Measurements from ENCODE around the gene NFATC2.
"Not testable (repeated sequence)": the region's sequence is repeated elsewhere in the genome, so short reads cannot be mapped to it uniquely, and the experiment has no call there.

The NFATC2 gene

DNA sequence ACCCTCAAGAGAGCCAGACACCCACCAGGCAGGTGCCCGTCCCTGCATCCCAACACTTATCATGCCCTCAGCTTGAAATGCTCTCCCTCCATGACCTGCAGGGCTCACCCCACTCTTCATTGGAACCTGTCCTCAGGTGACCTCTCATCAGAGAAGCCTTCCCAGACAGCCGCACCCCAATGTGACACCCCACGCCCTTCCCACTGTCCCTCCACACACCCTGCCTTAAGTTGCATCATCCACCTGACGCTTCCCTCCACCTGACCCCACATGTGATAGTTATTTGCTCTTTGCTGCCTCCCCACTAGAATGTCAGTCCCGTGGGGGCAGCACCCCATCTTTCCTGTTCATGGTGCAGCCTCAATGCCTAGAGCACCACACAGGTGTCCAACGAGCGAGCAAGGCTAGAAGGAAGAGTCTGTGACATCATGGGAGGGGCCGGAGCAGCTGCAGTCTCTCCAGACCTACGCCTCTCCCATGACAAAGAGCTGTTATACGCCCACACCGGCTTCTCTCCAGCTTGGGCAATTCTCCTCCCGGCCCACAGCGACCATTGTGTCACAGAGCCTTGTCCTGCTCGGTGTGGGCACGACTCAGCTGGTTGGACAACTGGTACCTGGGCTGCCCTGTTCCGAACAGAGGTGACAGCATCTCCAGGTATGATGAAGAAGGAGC, 58.2 kb downstream of the NFATC2 start:
- H3K27ac ChIP-seq = no peak overlapping the region
- TF ChIP-seq, protein P1, sequence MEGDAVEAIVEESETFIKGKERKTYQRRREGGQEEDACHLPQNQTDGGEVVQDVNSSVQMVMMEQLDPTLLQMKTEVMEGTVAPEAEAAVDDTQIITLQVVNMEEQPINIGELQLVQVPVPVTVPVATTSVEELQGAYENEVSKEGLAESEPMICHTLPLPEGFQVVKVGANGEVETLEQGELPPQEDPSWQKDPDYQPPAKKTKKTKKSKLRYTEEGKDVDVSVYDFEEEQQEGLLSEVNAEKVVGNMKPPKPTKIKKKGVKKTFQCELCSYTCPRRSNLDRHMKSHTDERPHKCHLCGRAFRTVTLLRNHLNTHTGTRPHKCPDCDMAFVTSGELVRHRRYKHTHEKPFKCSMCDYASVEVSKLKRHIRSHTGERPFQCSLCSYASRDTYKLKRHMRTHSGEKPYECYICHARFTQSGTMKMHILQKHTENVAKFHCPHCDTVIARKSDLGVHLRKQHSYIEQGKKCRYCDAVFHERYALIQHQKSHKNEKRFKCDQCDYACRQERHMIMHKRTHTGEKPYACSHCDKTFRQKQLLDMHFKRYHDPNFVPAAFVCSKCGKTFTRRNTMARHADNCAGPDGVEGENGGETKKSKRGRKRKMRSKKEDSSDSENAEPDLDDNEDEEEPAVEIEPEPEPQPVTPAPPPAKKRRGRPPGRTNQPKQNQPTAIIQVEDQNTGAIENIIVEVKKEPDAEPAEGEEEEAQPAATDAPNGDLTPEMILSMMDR (conservative IDR thresholded peaks at IDR 0.05) = no peak

DNA sequence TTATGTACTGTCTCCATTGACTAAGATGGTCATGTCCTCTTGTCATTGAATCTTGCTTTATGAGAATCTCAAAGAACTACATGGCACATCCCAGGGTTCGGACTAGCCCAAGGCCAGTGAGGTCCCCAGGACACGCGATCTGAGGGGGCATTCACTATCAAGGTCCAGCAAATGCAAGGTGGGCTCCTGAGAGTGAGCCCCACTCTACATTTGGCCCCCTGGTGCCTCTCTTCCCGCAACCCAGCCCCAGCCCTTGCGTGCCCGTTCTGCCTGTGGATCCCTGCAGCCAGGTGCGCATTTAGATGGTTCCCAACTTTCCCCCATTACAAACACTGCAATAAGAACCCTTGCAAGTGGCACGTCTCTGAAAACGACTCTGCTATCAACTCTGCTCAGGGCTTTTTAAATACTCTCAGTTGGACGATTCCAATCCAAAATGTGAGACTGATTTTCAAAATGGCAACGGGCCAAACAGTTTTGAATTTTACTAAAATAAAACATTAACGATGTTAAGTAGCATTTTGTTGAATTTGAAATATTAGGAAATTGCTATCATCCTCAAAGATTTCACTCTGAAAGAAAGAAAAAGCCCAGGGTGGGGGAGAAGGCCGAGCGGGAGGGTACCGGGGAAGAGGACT, 59.6 kb downstream of the NFATC2 start:
- H3K27ac ChIP-seq = no peak overlapping the region
- TF ChIP-seq, protein P1 (conservative IDR thresholded peaks at IDR 0.05) = no peak

DNA sequence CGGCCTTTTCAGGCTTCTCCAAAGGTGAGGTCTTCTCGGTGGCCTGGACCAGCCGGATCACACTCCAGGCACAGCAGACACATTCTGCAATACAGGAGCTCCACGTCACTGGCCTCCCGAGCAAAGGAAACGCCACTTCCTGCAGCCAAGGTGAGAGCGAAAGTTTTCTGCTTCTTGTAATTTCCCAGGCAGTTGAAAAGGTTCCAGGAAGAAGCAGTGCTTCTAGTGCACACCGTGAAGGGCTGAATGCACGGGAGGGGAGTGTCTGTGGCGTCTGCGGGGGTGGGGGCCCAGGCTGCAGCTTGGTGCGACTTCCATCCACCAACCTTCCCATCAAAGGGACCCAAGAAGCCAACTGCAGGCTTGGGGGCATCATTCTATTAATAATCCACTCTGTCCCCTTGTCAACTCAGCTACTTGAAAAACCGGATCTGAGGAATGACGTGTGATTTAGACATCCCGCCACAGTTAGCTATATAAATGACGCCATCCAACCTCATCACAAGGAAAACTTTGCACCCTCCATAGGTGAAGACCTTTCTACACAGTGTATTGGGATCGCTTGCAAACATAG, 61.1 kb downstream of the NFATC2 start:
- TF ChIP-seq, protein P1 (conservative IDR thresholded peaks at IDR 0.05) = no peak
- no peak overlapping the region for H3K27ac ChIP-seq

DNA sequence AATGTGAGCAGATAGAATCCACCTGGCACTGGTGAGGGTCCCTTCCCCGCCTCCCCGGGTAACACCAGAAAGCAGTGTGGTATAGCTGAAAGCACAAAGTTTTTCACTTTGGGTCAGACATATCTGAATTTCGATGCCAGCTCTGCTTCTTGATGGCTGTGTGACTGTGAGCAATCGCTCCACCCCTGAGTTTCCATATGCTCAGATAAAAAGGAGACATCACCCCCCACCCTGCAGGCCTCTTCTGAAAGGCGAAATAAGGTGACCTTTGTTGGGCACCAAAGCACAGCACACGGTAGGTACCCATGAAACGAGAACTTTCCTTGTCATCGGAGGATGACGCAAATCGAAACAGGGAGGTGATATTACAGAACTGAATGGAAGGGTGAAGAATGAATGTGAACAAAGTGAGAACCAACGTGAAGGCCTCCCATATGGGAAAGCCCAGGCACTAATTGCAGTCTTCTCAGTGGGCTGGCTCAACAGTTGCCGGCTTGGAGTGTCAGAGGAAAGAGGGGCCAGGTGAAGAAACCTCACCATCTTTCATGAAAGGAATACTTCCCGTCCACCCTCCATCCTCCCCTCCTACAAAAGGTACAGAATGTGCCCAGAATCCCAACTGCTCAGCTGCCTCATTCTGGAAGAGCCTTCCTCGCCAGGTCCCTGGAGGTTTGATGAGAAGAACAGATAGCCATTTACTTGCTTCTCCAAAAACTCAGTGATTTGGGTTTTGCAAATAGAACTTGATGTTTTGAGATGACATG, 61.8 kb downstream of the NFATC2 start:
- H3K27ac ChIP-seq = no peak overlapping the region
- TF ChIP-seq, protein P1 (conservative IDR thresholded peaks at IDR 0.05) = no peak

DNA sequence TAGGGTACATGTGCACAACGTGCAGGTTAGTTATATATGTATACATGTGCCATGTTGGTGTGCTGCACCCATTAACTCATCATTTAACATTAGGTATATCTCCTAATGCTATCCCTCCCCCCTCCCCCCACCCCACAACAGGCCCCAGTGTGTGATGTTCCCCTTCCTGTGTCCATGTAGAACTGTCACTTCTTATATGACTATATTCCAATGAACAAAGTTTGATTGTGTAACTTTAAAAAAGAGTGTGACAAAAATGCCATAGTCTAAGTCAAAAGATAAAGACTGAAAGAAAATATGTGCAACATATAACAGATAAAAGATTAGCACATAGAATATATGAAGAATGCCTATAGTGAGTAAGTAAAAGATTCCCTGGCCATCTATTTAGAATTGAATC, 66.4 kb downstream of the NFATC2 start:
- not testable (repeated sequence) for H3K27ac ChIP-seq

DNA sequence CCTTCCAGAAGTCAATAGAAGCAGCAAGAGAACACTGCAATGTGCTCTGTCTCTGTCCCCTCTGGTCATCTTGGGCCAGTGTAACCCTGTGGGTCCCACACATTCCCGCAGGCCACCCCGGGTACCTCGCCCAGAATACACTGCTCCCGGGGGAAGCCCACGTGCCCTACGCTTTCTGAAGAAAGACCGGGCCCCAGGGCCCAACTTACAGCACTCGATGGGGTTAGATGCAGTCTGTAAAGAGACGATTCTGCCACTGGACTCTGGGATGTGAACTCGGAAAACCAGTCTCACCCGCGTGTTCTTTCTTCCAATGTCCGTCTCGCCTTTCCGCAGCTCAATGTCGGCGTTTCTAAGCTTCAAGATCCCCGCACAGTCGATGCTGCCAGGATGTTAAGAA, 68.7 kb downstream of the NFATC2 start:
- no peak overlapping the region for H3K27ac ChIP-seq
- TF ChIP-seq, protein P1 (conservative IDR thresholded peaks at IDR 0.05) = no peak

DNA sequence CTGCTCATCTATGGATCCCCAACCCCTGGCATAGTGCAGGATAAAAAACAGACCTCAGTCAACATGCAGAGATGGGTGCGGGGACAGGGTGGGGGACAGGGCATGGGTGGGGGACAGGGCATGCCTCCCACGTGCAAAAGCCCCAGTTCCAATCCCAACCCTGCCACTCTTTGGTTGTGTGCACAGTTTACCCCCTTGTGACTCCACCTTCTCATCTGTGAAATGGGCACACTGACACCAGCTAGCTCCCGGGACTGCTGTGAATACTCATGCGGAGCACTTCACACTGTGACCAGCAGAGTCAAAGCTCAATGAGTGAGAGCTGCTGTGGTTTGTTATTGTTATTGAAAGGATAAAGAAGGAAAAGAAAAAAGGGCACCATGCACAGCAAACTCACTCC, 69.3 kb downstream of the NFATC2 start:
- H3K27ac ChIP-seq = no peak overlapping the region

More for the DNA sequence above, 69.3 kb downstream of the NFATC2 start:
- TF ChIP-seq, protein P1 (conservative IDR thresholded peaks at IDR 0.05) = no peak

Data from VCaP (cell line).